Astrocyte (in vitro differentiated cells and primary cell): ENCODE data around the gene TMEM63A.

Experiments
- EZH2 ChIP-seq: IDR thresholded peaks from 2 replicates; pipeline ENCODE4 v1.6.1; 2012; ENCODE audit warnings: mild to moderate bottlenecking, low read length, inconsistent platforms; ENCODE audit not compliant: insufficient read depth
- TF ChIP-seq, protein P1 (sequence below): IDR thresholded peaks from 2 replicates; pipeline ENCODE4 v1.5.1; 2011; ENCODE audit warnings: low read depth, mild to moderate bottlenecking, inconsistent platforms, low read length, moderate library complexity; ENCODE audit not compliant: insufficient read depth

DNA sequence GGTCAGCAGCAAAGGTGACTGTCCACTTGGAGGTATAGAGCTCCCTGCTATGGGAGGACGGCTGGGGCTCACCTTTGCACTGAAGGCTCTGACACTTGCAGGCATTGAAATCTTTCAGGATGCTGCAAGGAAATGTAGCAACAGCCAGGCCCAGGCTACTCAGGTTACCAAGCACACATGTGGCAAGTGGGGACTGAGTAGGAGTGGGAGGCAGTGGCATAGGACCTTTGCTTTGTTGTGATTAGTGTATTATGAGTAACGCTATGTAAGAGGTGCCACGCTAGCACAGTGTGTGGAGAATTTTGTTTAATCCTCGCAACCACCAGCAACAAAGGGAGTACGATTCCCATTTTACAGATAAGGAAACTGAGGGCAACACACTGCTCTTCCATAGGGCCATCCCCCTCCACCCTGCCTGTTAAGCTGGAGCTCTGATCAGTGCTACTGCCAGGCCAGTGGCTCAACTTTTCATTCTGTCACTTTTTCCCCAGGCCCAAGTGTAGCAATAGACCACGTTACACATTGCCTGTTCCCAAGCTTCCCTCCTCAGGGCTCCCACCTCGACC is 21.2 kb downstream of the TMEM63A start:
- TF ChIP-seq, protein P1, sequence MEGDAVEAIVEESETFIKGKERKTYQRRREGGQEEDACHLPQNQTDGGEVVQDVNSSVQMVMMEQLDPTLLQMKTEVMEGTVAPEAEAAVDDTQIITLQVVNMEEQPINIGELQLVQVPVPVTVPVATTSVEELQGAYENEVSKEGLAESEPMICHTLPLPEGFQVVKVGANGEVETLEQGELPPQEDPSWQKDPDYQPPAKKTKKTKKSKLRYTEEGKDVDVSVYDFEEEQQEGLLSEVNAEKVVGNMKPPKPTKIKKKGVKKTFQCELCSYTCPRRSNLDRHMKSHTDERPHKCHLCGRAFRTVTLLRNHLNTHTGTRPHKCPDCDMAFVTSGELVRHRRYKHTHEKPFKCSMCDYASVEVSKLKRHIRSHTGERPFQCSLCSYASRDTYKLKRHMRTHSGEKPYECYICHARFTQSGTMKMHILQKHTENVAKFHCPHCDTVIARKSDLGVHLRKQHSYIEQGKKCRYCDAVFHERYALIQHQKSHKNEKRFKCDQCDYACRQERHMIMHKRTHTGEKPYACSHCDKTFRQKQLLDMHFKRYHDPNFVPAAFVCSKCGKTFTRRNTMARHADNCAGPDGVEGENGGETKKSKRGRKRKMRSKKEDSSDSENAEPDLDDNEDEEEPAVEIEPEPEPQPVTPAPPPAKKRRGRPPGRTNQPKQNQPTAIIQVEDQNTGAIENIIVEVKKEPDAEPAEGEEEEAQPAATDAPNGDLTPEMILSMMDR, result no peak
- no peak for TF ChIP-seq EZH2
